Measurements from ENCODE around the gene TBC1D22B. TPM values are rescaled to one million over a fixed set of nuclear protein-coding genes. Genes with fewer than 3 reads are reported as not detected.

The TBC1D22B gene
- total RNA-seq, 6 donors from 2014 or later = 10.0 to 17.8 (median 10.9) TPM

GRCh38 chr6:37241775-37242428, 15.7 kb upstream of the TBC1D22B start:
- Histone ChIP-seq H3K27me3 (no peaks in the 10 kb centered on the region), H3K4me1 (peaks cover 13 to 34% (median 31%) of the 10 kb centered on the region in 4 donors), H3K27ac (peak overlapping the region in 3 of 4 donors; percentile 70 to 76 (median 73)), H3K36me3 (no peaks in the 10 kb centered on the region), H3K9me3 (no peaks in the 10 kb centered on the region), H3K4me3 (no peak overlapping the region)
- ATAC-seq (ENCODE audit: low FRiP score in 2 of 2) = no peak
- 87 to 94% methylated on average over 5 of the region's 5 CpGs for WGBS, 2 donors
- TF ChIP-seq EP300 (IDR thresholded peaks at IDR 0.05) = no peak
- no peak for TF ChIP-seq POLR2AphosphoS5 (IDR thresholded peaks at IDR 0.05)
- no peak for TF ChIP-seq CTCF (IDR thresholded peaks at IDR 0.05)
- no peak for DNase-seq

- H3K36me3 ChIP-seq = no peaks in the 10 kb centered on the region
- WGBS, 2 donors = 79 to 85% methylated on average over 1 of the region's 1 CpG
- ATAC-seq (ENCODE audit: low FRiP score in 2 of 2) (peak in 1 of 2 donors; percentile 66), DNase-seq (peak in 1 of 2 donors; percentile 50)
- H3K4me3 ChIP-seq = no peak overlapping the region
- TF ChIP-seq POLR2AphosphoS5 (IDR thresholded peaks at IDR 0.05) (no peak), CTCF (IDR thresholded peaks at IDR 0.05) (no peak), EP300 (IDR thresholded peaks at IDR 0.05) (peak in 1 of 4 donors; percentile 17)
- no peaks in the 10 kb centered on the region for H3K9me3 ChIP-seq
- peak overlapping the region; percentile 15 to 76 (median 72) for H3K27ac ChIP-seq
- no peaks in the 10 kb centered on the region for H3K27me3 ChIP-seq
- peaks cover 13 to 34% (median 31%) of the 10 kb centered on the region in 4 donors for H3K4me1 ChIP-seq
Observed at GRCh38 chr6:37242429-37243052, 15.0 kb upstream of the TBC1D22B start.

- Histone ChIP-seq H3K27me3 (no peaks in the 10 kb centered on the region), H3K9me3 (no peaks in the 10 kb centered on the region), H3K4me1 (peaks cover 13 to 33% (median 31%) of the 10 kb centered on the region in 4 donors), H3K36me3 (no peaks in the 10 kb centered on the region), H3K4me3 (no peak overlapping the region), H3K27ac (peak overlapping the region; percentile 15 to 81 (median 72))
- DNase-seq (no peak), ATAC-seq (ENCODE audit: low FRiP score in 2 of 2) (no peak)
- 89% methylated on average over 7 to 8 of the region's 8 CpGs for WGBS, 2 donors
- no peak for TF ChIP-seq CTCF (IDR thresholded peaks at IDR 0.05)
- no peak for TF ChIP-seq EP300 (IDR thresholded peaks at IDR 0.05)
- no peak for TF ChIP-seq POLR2AphosphoS5 (IDR thresholded peaks at IDR 0.05)
- TF ChIP-seq POLR2A (IDR thresholded peaks at IDR 0.05) = no peak
Observed at GRCh38 chr6:37243131-37243815, 14.3 kb upstream of the TBC1D22B start.

GRCh38 chr6:37243816-37244370, 13.7 kb upstream of the TBC1D22B start:
- TF ChIP-seq POLR2AphosphoS5 (IDR thresholded peaks at IDR 0.05) (no peak), CTCF (IDR thresholded peaks at IDR 0.05) (no peak), POLR2A (IDR thresholded peaks at IDR 0.05) (no peak), EP300 (IDR thresholded peaks at IDR 0.05) (no peak)
- ATAC-seq (ENCODE audit: low FRiP score in 2 of 2) = no peak
- 54 to 82% methylated on average over 3 of the region's 3 CpGs for whole genome bisulfite sequencing, 2 donors

More at GRCh38 chr6:37243816-37244370, 13.7 kb upstream of the TBC1D22B start:
- Histone ChIP-seq H3K36me3 (no peaks in the 10 kb centered on the region), H3K27ac (peak overlapping the region; percentile 7 to 81 (median 61)), H3K4me1 (peaks cover 13 to 33% (median 31%) of the 10 kb centered on the region in 4 donors), H3K27me3 (no peaks in the 10 kb centered on the region), H3K9me3 (no peaks in the 10 kb centered on the region), H3K4me3 (no peak overlapping the region)
- DNase-seq = no peak
